GM21576 (cell line): ENCODE results near the gene SPDL1.

Source experiments
- ATAC-seq: cut with Tn5 transposase; IDR thresholded peaks from one replicate; pipeline ENCODE4 v1.9.1; 2021; ENCODE audit warnings: mild to moderate bottlenecking, moderate library complexity; ENCODE audit not compliant: unreplicated experiment

The SPDL1 gene

GRCh38 chr5:169583424-169584220 is at the start of gene SPDL1:
Gene SPDL1, plus strand, starts transcription at chr5:169583773. Its CDS starts 4,644 bp downstream, at chr5:169588417.
- peak; percentile 90 for ATAC-seq

GRCh38 chr5:169534311-169534880 is 49.2 kb upstream of the SPDL1 start:
- no peak for ATAC-seq

- no peak for ATAC-seq
Measured at GRCh38 chr5:169534939-169535338, 48.6 kb upstream of the SPDL1 start.

GRCh38 chr5:169538944-169539343 is 44.6 kb upstream of the SPDL1 start:
- no peak for ATAC-seq

GRCh38 chr5:169542811-169543210 is 40.8 kb upstream of the SPDL1 start:
- ATAC-seq, result no peak

GRCh38 chr5:169544264-169544950 is 39.2 kb upstream of the SPDL1 start:
- no peak for ATAC-seq

GRCh38 chr5:169545762-169546161 is 37.8 kb upstream of the SPDL1 start:
- ATAC-seq, result no peak

GRCh38 chr5:169546346-169546745 is 37.2 kb upstream of the SPDL1 start:
- ATAC-seq, result no peak

GRCh38 chr5:169547508-169547907 is 36.1 kb upstream of the SPDL1 start:
- no peak for ATAC-seq

- ATAC-seq, result no peak
Measured at GRCh38 chr5:169548315-169548714, 35.3 kb upstream of the SPDL1 start.

GRCh38 chr5:169549453-169550100 is 34.0 kb upstream of the SPDL1 start:
- ATAC-seq, result no peak

GRCh38 chr5:169550227-169550626 is 33.3 kb upstream of the SPDL1 start:
- no peak for ATAC-seq

GRCh38 chr5:169551146-169551545 is 32.4 kb upstream of the SPDL1 start:
- no peak for ATAC-seq

- ATAC-seq, result no peak
Measured at GRCh38 chr5:169551696-169552095, 31.9 kb upstream of the SPDL1 start.

GRCh38 chr5:169554251-169554650 is 29.3 kb upstream of the SPDL1 start:
- ATAC-seq, result no peak

- ATAC-seq, result no peak
Measured at GRCh38 chr5:169557838-169558237, 25.7 kb upstream of the SPDL1 start.

- no peak for ATAC-seq
Measured at GRCh38 chr5:169561893-169562292, 21.7 kb upstream of the SPDL1 start.

- ATAC-seq, result no peak
Measured at GRCh38 chr5:169563369-169563768, 20.2 kb upstream of the SPDL1 start.

GRCh38 chr5:169566202-169566601 is 17.4 kb upstream of the SPDL1 start:
- ATAC-seq, result no peak

GRCh38 chr5:169567079-169567478 is 16.5 kb upstream of the SPDL1 start:
- ATAC-seq, result no peak

- ATAC-seq, result no peak
Measured at GRCh38 chr5:169569513-169569912, 14.1 kb upstream of the SPDL1 start.
